ENCODE measurements around the gene NOS1AP. TPM values are rescaled to one million over a fixed set of nuclear protein-coding genes. Genes with fewer than 3 reads are reported as not detected.

NOS1AP gene
- polyA plus RNA-seq, 1 of the 3 experiments (the other 2 are of a cell fraction), result 0.03 TPM

DNA sequence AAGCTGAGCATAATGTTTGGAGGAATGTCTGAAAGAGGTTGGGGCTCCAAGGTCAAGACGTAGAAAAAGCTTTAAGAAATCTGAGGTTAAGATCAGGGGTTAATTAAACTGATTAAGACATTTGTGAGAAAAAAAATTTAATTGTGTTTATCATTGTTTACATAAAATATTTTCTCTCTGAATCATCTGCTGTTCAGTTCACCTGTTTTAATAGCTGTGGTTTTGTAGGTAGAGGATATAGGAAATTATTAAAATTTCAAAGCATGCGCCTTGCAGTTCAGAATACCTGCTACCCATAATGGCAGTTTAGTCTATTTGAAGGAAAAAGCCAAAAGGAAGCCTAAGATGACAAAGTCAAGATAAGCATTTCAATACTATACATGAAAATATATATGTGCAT, 154.0 kb downstream of the NOS1AP start:
- Histone ChIP-seq H3K27ac (ENCODE audit: low read depth in 2 of 2, low read length in 1 of 2) (no peak overlapping the region), H4K20me1 (ENCODE audit: insufficient read depth) (no peaks in the 10 kb centered on the region), H3K27me3 (ENCODE audit: insufficient read depth) (no peaks in the 10 kb centered on the region; the same call in 1 of the 2 replicates), H3K9me2 (no peaks in the 10 kb centered on the region), H3K79me2 (ENCODE audit: insufficient read depth) (no peaks in the 10 kb centered on the region), H3K4me3 (ENCODE audit: low read depth in 2 of 2, low read length in 1 of 2) (no peak overlapping the region), H2AFZ (ENCODE audit: low read depth) (no peak overlapping the region), H3K9ac (no peak overlapping the region), H3K4me1 (ENCODE audit: control insufficient read depth in 1 of 2, insufficient read depth in 2 of 2, low read depth in 1 of 2, low read length in 1 of 2) (no peaks in the 10 kb centered on the region; a peak in 2 of 4 replicates), H3F3A (replicated peaks; ENCODE audit: insufficient read depth) (no peaks in the 10 kb centered on the region), H3K9me3 (no peaks in the 10 kb centered on the region), H3K36me3 (replicated peaks in 1 of 2; ENCODE audit: control insufficient read depth in 1 of 2, insufficient read depth in 2 of 2, low read length in 1 of 2) (no peaks in the 10 kb centered on the region), H3K4me2 (no peak overlapping the region)
- TF ChIP-seq MEF2A (IDR thresholded peaks at IDR 0.05; ENCODE audit: borderline replicate concordance, low read depth), result no peak
- no peak for TF ChIP-seq POLR2AphosphoS5 (IDR thresholded peaks at IDR 0.05; ENCODE audit: low read depth, low read length)
- no peak for TF ChIP-seq EP300 (IDR thresholded peaks at IDR 0.05; ENCODE audit: borderline replicate concordance in 1 of 2, low read depth in 1 of 2, low read length in 1 of 2)
- TF ChIP-seq, protein P1, sequence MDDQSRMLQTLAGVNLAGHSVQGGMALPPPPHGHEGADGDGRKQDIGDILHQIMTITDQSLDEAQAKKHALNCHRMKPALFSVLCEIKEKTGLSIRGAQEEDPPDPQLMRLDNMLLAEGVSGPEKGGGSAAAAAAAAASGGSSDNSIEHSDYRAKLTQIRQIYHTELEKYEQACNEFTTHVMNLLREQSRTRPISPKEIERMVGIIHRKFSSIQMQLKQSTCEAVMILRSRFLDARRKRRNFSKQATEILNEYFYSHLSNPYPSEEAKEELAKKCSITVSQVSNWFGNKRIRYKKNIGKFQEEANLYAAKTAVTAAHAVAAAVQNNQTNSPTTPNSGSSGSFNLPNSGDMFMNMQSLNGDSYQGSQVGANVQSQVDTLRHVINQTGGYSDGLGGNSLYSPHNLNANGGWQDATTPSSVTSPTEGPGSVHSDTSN (IDR thresholded peaks at IDR 0.05), result no peak
- TF ChIP-seq, protein P2, sequence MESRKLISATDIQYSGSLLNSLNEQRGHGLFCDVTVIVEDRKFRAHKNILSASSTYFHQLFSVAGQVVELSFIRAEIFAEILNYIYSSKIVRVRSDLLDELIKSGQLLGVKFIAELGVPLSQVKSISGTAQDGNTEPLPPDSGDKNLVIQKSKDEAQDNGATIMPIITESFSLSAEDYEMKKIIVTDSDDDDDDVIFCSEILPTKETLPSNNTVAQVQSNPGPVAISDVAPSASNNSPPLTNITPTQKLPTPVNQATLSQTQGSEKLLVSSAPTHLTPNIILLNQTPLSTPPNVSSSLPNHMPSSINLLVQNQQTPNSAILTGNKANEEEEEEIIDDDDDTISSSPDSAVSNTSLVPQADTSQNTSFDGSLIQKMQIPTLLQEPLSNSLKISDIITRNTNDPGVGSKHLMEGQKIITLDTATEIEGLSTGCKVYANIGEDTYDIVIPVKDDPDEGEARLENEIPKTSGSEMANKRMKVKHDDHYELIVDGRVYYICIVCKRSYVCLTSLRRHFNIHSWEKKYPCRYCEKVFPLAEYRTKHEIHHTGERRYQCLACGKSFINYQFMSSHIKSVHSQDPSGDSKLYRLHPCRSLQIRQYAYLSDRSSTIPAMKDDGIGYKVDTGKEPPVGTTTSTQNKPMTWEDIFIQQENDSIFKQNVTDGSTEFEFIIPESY (IDR thresholded peaks at IDR 0.05; ENCODE audit: borderline replicate concordance, low read depth), result no peak
- TF ChIP-seq EZH2phosphoT487 (IDR thresholded peaks at IDR 0.05; ENCODE audit: borderline replicate concordance, low read depth), result no peak
- no peak for TF ChIP-seq FOXJ3 (CRISPR knock-in tag; IDR thresholded peaks at IDR 0.05)
- TF ChIP-seq, protein P3, sequence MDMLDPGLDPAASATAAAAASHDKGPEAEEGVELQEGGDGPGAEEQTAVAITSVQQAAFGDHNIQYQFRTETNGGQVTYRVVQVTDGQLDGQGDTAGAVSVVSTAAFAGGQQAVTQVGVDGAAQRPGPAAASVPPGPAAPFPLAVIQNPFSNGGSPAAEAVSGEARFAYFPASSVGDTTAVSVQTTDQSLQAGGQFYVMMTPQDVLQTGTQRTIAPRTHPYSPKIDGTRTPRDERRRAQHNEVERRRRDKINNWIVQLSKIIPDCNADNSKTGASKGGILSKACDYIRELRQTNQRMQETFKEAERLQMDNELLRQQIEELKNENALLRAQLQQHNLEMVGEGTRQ (IDR thresholded peaks at IDR 0.05; ENCODE audit: borderline replicate concordance, low read depth, low read length), result no peak
- no peak for TF ChIP-seq SIN3A (IDR thresholded peaks at IDR 0.05; ENCODE audit: borderline replicate concordance, low read depth, low read length)
- TF ChIP-seq CHD2 (IDR thresholded peaks at IDR 0.05; ENCODE audit: low read length, partially characterized antibody), result no peak
- TF ChIP-seq, protein P4, sequence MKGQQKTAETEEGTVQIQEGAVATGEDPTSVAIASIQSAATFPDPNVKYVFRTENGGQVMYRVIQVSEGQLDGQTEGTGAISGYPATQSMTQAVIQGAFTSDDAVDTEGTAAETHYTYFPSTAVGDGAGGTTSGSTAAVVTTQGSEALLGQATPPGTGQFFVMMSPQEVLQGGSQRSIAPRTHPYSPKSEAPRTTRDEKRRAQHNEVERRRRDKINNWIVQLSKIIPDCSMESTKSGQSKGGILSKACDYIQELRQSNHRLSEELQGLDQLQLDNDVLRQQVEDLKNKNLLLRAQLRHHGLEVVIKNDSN (IDR thresholded peaks at IDR 0.05; ENCODE audit: borderline replicate concordance, low read depth), result no peak
- no peak for TF ChIP-seq SMC3 (IDR thresholded peaks at IDR 0.05; ENCODE audit: low read depth, low read length)
- TF ChIP-seq, protein P5, sequence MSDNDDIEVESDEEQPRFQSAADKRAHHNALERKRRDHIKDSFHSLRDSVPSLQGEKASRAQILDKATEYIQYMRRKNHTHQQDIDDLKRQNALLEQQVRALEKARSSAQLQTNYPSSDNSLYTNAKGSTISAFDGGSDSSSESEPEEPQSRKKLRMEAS (IDR thresholded peaks at IDR 0.05; ENCODE audit: low read depth), result no peak
- TF ChIP-seq NRF1 (IDR thresholded peaks at IDR 0.05; ENCODE audit: low read depth, low read length), result no peak
- no peak for TF ChIP-seq JUND (IDR thresholded peaks at IDR 0.05)
- TF ChIP-seq RXRA (IDR thresholded peaks at IDR 0.05; ENCODE audit: borderline replicate concordance, low read depth), result no peak
- DNase-seq, result no peak
- POLR2A ChIA-PET, result no interaction called here
- CTCF ChIA-PET, result no interaction called here
- 40% methylated on average over 2 of the region's 2 CpGs for WGBS (ENCODE audit: low lambda C conversion rate)

Measured in SK-N-SH (cell line).